GM13977 (cell line): ENCODE results near the gene GHRHR.

ENCODE experiments used
- DNase-seq: peaks from one replicate; pipeline ENCODE4 v3.0.0; 2012; ENCODE audit warnings: low spot score
- in situ Hi-C: fragments of 300-500 bp; cut with MboI; formaldehyde crosslinking; loops from one replicate; pipeline ENCODE4 v1.12.0; 2022; ENCODE audit warnings: low sequenced_read_pairs, low pct_unique_long_range_greater_than_20kb, mixed read lengths, inconsistent platforms; ENCODE audit not compliant: unreplicated experiment
- TF ChIP-seq, protein P1 (sequence below): IDR thresholded peaks from 2 replicates; pipeline ENCODE4 v1.5.1; 2012; ENCODE audit warnings: mild to moderate bottlenecking, control low read depth; ENCODE audit not compliant: insufficient read depth; ENCODE audit errors: extremely low read depth, missing control alignments

GHRHR gene

GRCh38 chr7:31017721-31018120, 54.0 kb downstream of the GHRHR start:
- TF ChIP-seq, protein P1, sequence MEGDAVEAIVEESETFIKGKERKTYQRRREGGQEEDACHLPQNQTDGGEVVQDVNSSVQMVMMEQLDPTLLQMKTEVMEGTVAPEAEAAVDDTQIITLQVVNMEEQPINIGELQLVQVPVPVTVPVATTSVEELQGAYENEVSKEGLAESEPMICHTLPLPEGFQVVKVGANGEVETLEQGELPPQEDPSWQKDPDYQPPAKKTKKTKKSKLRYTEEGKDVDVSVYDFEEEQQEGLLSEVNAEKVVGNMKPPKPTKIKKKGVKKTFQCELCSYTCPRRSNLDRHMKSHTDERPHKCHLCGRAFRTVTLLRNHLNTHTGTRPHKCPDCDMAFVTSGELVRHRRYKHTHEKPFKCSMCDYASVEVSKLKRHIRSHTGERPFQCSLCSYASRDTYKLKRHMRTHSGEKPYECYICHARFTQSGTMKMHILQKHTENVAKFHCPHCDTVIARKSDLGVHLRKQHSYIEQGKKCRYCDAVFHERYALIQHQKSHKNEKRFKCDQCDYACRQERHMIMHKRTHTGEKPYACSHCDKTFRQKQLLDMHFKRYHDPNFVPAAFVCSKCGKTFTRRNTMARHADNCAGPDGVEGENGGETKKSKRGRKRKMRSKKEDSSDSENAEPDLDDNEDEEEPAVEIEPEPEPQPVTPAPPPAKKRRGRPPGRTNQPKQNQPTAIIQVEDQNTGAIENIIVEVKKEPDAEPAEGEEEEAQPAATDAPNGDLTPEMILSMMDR: no peak
- in situ Hi-C loops: no loop called here
- DNase-seq: no peak

GRCh38 chr7:31019509-31019908, 55.8 kb downstream of the GHRHR start:
- in situ Hi-C loops: no loop called here
- TF ChIP-seq, protein P1: no peak
- DNase-seq: no peak

- TF ChIP-seq, protein P1: no peak
- in situ Hi-C loops: no loop called here
- no peak for DNase-seq
These were observed 56.4 kb downstream of the GHRHR start for GRCh38 chr7:31020161-31020560.

- no peak for DNase-seq
- in situ Hi-C loops: no loop called here
- TF ChIP-seq, protein P1: no peak
These were observed 56.9 kb downstream of the GHRHR start for GRCh38 chr7:31020652-31021051.

DNA sequence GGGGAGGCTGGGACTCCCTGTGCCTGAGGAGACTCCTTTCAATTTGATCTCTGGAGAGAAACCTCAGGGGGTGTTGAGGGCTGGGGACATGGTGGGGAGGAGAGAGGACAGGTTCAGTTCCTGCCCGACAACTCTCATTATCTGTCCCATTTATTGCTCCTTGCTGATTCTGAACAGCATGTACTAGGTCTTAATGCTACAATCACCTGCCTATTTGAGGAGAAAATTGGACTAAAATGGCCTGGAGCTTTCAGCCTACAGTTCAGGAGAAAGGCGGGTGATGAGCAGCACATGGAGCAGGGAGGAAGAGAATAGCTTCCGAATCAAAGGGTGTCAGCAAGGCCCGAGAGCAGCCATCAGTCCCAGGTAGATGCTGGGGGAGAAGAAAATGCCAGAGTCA, 58.4 kb downstream of the GHRHR start:
- in situ Hi-C loops: no loop called here
- TF ChIP-seq, protein P1: no peak
- no peak for DNase-seq

DNA sequence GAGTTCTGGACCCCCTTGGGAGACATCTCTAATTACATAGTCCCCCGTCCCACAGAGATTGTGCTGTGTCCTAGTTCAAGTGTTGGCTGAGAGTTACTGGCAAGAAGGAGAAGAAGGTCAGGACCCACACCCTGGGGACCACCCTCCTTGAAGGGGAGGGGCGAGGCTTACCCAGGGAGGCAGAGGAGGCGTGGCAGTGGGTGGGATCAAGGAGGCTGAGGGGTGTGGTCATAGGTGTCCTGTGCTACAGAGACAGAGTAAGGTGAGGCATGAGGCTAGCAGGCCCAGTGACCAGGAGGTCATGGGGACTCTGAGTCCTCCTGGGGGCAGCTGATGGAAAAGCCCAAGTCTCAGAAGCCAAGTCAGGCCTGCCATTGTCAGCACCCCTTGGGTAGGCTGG, 59.0 kb downstream of the GHRHR start:
- DNase-seq: no peak
- in situ Hi-C loops: no loop called here
- TF ChIP-seq, protein P1: no peak

DNA sequence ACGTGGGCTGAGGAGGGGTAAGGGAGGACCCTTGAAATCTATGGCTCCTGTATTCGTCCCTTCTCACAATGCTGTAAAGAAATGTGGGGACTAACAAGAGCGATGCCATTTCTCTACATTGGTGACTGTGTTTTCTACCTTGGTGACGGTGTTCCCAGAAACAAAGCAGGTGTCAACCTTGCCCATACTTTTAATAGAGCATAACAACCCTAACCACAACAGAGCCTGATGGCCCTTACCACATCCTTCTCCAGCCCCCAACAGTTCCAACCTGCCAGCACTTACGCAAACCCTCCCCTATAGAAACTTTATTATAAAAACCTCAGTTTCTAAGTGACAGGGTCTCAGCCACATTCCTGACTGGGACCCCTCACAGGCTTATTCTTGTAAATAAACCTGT, 60.1 kb downstream of the GHRHR start:
- no peak for DNase-seq
- TF ChIP-seq, protein P1: no peak
- in situ Hi-C loops: no loop called here
